ENCODE results near the gene CTDSPL. TPM values are rescaled to one million over a fixed set of nuclear protein-coding genes. Genes with fewer than 3 reads are reported as not detected.

CTDSPL gene
- polyA plus RNA-seq, 4 donors = 11.6 to 26.4 (median 14.5) TPM

DNA sequence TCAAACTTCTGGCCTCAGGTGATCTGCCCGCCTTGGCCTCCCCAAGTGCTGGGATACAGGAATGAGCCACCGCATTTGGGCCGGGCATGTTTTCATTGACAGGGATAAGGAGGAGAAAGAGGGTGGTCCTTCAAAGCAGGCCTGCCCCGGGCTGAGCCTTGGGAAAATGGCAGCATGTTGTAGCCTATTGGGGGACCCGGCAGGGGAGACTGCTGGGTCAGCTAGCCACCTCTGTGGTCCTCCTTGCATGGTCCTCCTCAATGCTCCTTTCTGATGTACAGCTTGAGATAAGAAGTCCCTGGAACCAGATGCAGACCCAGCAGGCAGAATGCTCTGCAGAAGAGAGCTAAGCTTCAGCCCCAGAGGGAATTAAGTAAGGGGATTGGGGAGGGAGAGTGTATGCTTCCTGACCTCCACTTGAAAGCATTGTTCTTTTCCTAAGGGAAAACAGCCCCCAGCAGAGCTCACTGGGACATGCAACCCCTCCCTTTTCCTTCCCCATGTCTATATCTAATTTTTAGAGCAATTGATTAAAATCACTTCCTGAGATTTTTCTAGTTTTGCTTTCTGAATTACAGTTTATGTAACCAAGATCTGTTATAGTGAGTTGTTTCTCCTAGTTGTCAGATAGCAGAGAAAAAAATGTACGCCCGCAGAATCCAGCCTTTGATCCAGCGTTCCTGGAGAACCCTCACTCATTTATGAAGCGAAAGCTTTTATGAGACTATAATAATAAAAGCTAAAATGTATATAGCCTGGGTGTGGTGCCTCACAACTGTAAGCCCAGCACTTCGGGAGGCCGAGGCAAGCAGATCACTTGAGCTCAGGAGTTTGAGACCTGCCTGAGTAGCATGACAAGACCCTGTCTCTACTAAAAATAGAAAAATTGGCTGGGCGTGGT is 80.2 kb downstream of the CTDSPL start:
- peaks cover 5 to 41% (median 23%) of the 10 kb centered on the region in 3 donors for H3K4me1 ChIP-seq (ENCODE audit: control insufficient read depth in 3 of 3, insufficient read depth in 2 of 3, low read depth in 1 of 3, low read length in 2 of 3)
- no peak for FAIRE-seq
- peak; percentile 66 to 69 for DNase-seq
- peaks cover 0 to 3% (median 0%) of the 10 kb centered on the region in 3 donors for H3K36me3 ChIP-seq (ENCODE audit: control insufficient read depth in 3 of 3, insufficient read depth in 2 of 3, low read depth in 1 of 3, low read length in 3 of 3)
- H3K27ac ChIP-seq (ENCODE audit: low read depth in 1 of 3, low read length in 2 of 3) = peak overlapping the region in 2 of 3 donors; percentile 11 to 72
- no peaks in the 10 kb centered on the region for H3K27me3 ChIP-seq (ENCODE audit: control insufficient read depth in 3 of 3, insufficient read depth in 3 of 3, low read length in 3 of 3)
- no peak overlapping the region for H3K4me3 ChIP-seq (ENCODE audit: low read depth in 1 of 3, low read length in 3 of 3)
- WGBS, 3 donors = 36 to 54% (median 51%) methylated on average over 12 of the region's 12 CpGs
- H3K9me3 ChIP-seq (ENCODE audit: control insufficient read depth in 2 of 2, insufficient read depth in 1 of 2, low read depth in 1 of 2, low read length in 1 of 2) = no peaks in the 10 kb centered on the region

DNA sequence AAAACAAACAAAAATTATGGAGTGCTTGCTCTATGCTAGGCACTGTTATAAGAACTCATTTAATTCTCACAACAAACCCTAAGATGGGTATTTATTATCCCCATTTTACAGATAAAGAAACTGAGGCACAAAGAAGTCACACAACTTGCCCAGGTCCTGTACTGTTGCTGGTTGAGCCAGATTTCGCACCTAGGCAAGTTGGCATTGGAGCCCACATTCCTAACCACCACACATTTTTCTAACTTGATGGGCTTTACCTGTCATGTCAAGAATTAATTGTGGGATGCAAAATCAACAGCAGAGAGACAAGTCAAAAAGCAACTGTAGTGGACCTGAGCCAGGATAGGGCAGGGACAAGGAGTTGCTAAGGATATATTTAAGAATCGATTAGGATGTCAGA is 81.0 kb downstream of the CTDSPL start:
- FAIRE-seq = no peak
- H3K27ac ChIP-seq (ENCODE audit: low read depth in 1 of 3, low read length in 2 of 3) = peak overlapping the region in 1 of 3 donors; percentile 60

DNA sequence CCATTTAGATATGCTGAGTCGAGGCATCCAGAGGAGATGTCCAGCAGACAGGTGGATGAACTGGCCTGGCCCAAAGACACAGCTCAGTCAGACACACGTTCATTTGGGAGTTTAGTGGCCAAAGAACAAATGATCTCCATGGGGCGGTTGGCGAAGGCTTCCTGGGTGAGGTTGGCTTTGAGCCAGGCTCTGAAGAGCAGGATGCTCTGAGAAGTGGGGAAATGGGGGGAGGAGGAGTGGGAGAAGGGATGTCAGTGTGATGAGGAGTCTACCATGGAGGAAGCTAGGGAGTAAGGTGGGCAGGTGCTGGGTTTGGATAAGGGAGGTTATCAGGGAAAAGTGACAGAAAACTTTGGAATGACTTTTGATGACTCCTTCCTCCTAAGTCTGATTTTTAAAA is 81.4 kb downstream of the CTDSPL start:
- WGBS, 3 donors = 53 to 71% (median 56%) methylated on average over 4 of the region's 4 CpGs
- peaks cover 5 to 44% (median 23%) of the 10 kb centered on the region in 3 donors for H3K4me1 ChIP-seq (ENCODE audit: control insufficient read depth in 3 of 3, insufficient read depth in 2 of 3, low read depth in 1 of 3, low read length in 2 of 3)
- FAIRE-seq = no peak

More for the DNA sequence above, 81.0 kb downstream of the CTDSPL start:
- peaks cover 5 to 44% (median 23%) of the 10 kb centered on the region in 3 donors for H3K4me1 ChIP-seq (ENCODE audit: control insufficient read depth in 3 of 3, insufficient read depth in 2 of 3, low read depth in 1 of 3, low read length in 2 of 3)
- no peaks in the 10 kb centered on the region for H3K9me3 ChIP-seq (ENCODE audit: control insufficient read depth in 2 of 2, insufficient read depth in 1 of 2, low read depth in 1 of 2, low read length in 1 of 2)
- H3K36me3 ChIP-seq (ENCODE audit: control insufficient read depth in 3 of 3, insufficient read depth in 2 of 3, low read depth in 1 of 3, low read length in 3 of 3) = peaks cover 0 to 6% (median 0%) of the 10 kb centered on the region in 3 donors
- DNase-seq = no peak
- no peak overlapping the region for H3K4me3 ChIP-seq (ENCODE audit: low read depth in 1 of 3, low read length in 3 of 3)
- 85 to 89% (median 88%) methylated on average over 2 of the region's 2 CpGs for WGBS, 3 donors
- no peaks in the 10 kb centered on the region for H3K27me3 ChIP-seq (ENCODE audit: control insufficient read depth in 3 of 3, insufficient read depth in 3 of 3, low read length in 3 of 3)

DNA sequence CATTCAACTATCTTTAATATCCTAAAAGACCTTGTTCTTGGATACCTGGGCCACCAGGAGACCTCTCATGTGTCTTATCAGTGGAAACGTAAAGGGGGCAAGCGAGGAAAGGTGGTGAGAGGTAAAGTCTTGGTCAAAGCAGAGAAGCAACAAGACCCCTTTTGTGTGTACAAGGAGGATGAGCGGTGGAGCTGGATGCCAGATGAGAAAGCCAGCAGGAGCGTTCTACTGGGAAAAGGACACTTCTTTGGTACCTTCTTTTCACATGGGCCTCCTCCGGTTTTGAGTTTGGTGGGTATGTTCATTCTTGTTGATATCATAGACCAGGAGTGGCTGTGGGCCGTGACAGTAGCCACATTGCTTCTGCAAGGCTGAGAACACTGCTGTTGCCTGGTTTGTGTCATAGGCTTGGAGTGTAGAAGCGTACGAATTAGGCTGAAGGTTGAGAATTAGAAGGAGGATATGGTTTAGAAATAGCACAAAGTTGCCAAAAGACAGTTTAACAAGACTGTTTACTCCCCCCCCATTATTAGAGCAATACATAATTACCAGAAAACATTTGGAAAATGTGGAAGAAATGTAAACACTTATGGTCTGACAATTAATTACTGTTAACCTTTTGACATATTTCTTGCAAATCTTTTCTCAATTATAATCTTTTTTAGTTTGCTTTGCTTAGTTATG is 82.1 kb downstream of the CTDSPL start:
- peaks cover 5 to 44% (median 23%) of the 10 kb centered on the region in 3 donors for H3K4me1 ChIP-seq (ENCODE audit: control insufficient read depth in 3 of 3, insufficient read depth in 2 of 3, low read depth in 1 of 3, low read length in 2 of 3)
- peaks cover 0 to 6% (median 0%) of the 10 kb centered on the region in 3 donors for H3K36me3 ChIP-seq (ENCODE audit: control insufficient read depth in 3 of 3, insufficient read depth in 2 of 3, low read depth in 1 of 3, low read length in 3 of 3)
- DNase-seq = no peak
- FAIRE-seq = no peak
- H3K27me3 ChIP-seq (ENCODE audit: control insufficient read depth in 3 of 3, insufficient read depth in 3 of 3, low read length in 3 of 3) = no peaks in the 10 kb centered on the region
- WGBS, 3 donors = 72 to 88% (median 82%) methylated on average over 8 of the region's 8 CpGs
- no peaks in the 10 kb centered on the region for H3K9me3 ChIP-seq (ENCODE audit: control insufficient read depth in 2 of 2, insufficient read depth in 1 of 2, low read depth in 1 of 2, low read length in 1 of 2)
- no peak overlapping the region for H3K4me3 ChIP-seq (ENCODE audit: low read depth in 1 of 3, low read length in 3 of 3)
- peak overlapping the region in 2 of 3 donors; percentile 30 to 71 for H3K27ac ChIP-seq (ENCODE audit: low read depth in 1 of 3, low read length in 2 of 3)

More for the DNA sequence above, 81.4 kb downstream of the CTDSPL start:
- no peak for DNase-seq
- Histone ChIP-seq H3K4me3 (ENCODE audit: low read depth in 1 of 3, low read length in 3 of 3) (no peak overlapping the region), H3K27me3 (ENCODE audit: control insufficient read depth in 3 of 3, insufficient read depth in 3 of 3, low read length in 3 of 3) (no peaks in the 10 kb centered on the region), H3K27ac (ENCODE audit: low read depth in 1 of 3, low read length in 2 of 3) (peak overlapping the region in 1 of 3 donors; percentile 35), H3K36me3 (ENCODE audit: control insufficient read depth in 3 of 3, insufficient read depth in 2 of 3, low read depth in 1 of 3, low read length in 3 of 3) (peaks cover 0 to 6% (median 0%) of the 10 kb centered on the region in 3 donors), H3K9me3 (ENCODE audit: control insufficient read depth in 2 of 2, insufficient read depth in 1 of 2, low read depth in 1 of 2, low read length in 1 of 2) (no peaks in the 10 kb centered on the region)

DNA sequence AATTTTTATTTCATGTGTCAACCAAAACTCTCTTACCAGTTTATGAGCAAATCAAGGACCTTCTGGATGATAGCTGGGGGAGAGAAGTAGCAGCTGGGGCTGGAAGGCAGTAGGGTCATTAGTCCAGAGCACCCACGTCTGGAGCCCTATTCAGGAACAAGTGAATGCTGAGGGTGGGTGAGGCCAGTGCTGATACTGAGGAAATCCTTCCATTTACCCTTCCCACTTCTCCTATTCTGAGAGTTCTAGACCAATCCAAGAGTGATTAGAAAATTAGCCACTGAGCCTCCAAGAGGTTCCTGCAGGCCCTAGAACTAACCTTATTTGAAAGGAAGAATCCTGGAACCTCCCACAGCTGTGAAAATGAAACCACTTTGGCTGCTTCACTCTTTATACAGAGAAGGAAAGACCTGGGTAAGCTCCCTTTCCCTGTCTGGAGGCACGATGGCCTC is 82.7 kb downstream of the CTDSPL start:
- Histone ChIP-seq H3K9me3 (ENCODE audit: control insufficient read depth in 2 of 2, insufficient read depth in 1 of 2, low read depth in 1 of 2, low read length in 1 of 2) (no peaks in the 10 kb centered on the region), H3K4me3 (ENCODE audit: low read depth in 1 of 3, low read length in 3 of 3) (no peak overlapping the region), H3K4me1 (ENCODE audit: control insufficient read depth in 3 of 3, insufficient read depth in 2 of 3, low read depth in 1 of 3, low read length in 2 of 3) (peaks cover 5 to 44% (median 23%) of the 10 kb centered on the region in 3 donors), H3K36me3 (ENCODE audit: control insufficient read depth in 3 of 3, insufficient read depth in 2 of 3, low read depth in 1 of 3, low read length in 3 of 3) (peaks cover 0 to 6% (median 0%) of the 10 kb centered on the region in 3 donors), H3K27ac (ENCODE audit: low read depth in 1 of 3, low read length in 2 of 3) (peak overlapping the region; percentile 31 to 47 (median 36)), H3K27me3 (ENCODE audit: control insufficient read depth in 3 of 3, insufficient read depth in 3 of 3, low read length in 3 of 3) (no peaks in the 10 kb centered on the region)
- no peak for FAIRE-seq
- DNase-seq = peak; percentile 50 to 70
- 6 to 20% (median 14%) methylated on average over 2 of the region's 2 CpGs for WGBS, 3 donors

DNA sequence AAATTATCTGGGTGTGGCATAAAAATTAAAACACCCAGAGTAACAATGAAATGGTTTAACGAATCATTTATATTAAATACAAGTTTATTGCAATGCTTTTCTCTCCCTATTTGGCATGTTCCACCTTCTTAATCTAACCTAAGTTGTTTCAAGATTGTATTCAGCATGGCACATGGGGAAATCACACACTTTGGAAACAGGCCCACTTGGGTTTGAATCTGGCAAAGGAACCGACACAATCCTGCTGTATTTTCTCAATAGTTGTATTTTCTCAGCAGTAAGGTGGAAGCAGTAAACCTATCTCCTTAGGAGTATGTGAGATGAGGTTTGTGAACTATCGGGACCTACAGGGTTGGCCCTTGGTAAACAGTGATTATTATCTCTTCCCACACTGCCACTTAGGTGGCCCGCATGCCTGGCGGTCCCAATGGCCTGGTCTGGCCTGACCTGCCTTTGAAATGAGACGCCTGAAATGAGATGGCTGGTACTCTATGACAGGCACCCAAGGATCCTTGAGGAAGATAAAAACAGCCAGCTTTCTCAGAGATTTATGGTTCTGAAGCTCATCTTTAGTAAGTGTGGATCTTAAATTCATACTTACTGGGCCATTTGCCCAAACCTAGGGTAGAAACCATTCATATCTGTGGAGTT is 83.6 kb downstream of the CTDSPL start:
- Histone ChIP-seq H3K4me3 (ENCODE audit: low read depth in 1 of 3, low read length in 3 of 3) (no peak overlapping the region), H3K9me3 (ENCODE audit: control insufficient read depth in 2 of 2, insufficient read depth in 1 of 2, low read depth in 1 of 2, low read length in 1 of 2) (no peaks in the 10 kb centered on the region), H3K27ac (ENCODE audit: low read depth in 1 of 3, low read length in 2 of 3) (peak overlapping the region in 2 of 3 donors; percentile 31 to 33), H3K4me1 (ENCODE audit: control insufficient read depth in 3 of 3, insufficient read depth in 2 of 3, low read depth in 1 of 3, low read length in 2 of 3) (peaks cover 5 to 44% (median 23%) of the 10 kb centered on the region in 3 donors), H3K36me3 (ENCODE audit: control insufficient read depth in 3 of 3, insufficient read depth in 2 of 3, low read depth in 1 of 3, low read length in 3 of 3) (peaks cover 0 to 10% (median 0%) of the 10 kb centered on the region in 3 donors), H3K27me3 (ENCODE audit: control insufficient read depth in 3 of 3, insufficient read depth in 3 of 3, low read length in 3 of 3) (no peaks in the 10 kb centered on the region)
- DNase-seq (no peak), FAIRE-seq (no peak)
- WGBS, 3 donors = 41 to 54% (median 49%) methylated on average over 6 of the region's 6 CpGs

DNA sequence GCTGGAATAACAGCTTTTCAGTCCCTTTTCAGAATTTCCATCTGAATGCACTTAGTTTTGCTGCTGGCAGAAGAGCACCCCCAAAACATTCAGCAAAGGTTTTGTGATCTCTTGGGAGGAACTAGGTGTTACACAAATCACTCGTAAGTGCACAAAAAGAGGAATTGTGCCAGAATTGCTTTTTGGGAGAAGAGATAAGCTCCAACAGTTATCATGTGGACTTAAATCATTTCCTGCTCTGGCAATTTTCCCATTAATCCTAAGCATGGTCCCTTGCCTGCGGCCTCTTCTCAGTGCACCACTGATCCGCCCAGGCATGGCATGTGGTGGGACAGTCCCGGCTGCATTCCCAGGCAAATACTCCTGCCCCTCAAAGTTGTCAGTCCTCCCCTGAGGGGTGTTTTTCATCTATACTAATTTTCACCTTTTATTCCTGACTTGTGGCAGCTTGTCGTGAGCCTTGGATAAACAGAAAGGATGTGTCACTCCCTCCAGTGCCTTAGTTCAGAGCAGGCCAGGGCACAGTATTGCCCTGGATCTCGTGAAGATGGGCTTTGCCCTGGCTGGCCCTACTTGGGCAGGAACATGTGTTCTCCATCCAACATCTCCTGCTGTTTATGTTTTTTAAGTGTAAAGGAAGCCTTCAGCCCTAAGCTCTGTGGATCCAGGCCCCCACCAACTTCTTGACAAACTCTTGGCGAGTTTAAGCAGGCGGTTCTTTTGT is 84.3 kb downstream of the CTDSPL start:
- DNase-seq (peak; percentile 42 to 45), FAIRE-seq (no peak)
- H3K4me1 ChIP-seq (ENCODE audit: control insufficient read depth in 3 of 3, insufficient read depth in 2 of 3, low read depth in 1 of 3, low read length in 2 of 3) = peaks cover 5 to 44% (median 23%) of the 10 kb centered on the region in 3 donors

More for the DNA sequence above, 84.3 kb downstream of the CTDSPL start:
- H3K4me3 ChIP-seq (ENCODE audit: low read depth in 1 of 3, low read length in 3 of 3) = no peak overlapping the region
- H3K27me3 ChIP-seq (ENCODE audit: control insufficient read depth in 3 of 3, insufficient read depth in 3 of 3, low read length in 3 of 3) = no peaks in the 10 kb centered on the region
- H3K9me3 ChIP-seq (ENCODE audit: control insufficient read depth in 2 of 2, insufficient read depth in 1 of 2, low read depth in 1 of 2, low read length in 1 of 2) = no peaks in the 10 kb centered on the region
- WGBS, 3 donors = 26 to 43% (median 38%) methylated on average over 8 of the region's 8 CpGs
- H3K36me3 ChIP-seq (ENCODE audit: control insufficient read depth in 3 of 3, insufficient read depth in 2 of 3, low read depth in 1 of 3, low read length in 3 of 3) = peaks cover 0 to 10% (median 0%) of the 10 kb centered on the region in 3 donors
- peak overlapping the region in 2 of 3 donors; percentile 10 to 33 for H3K27ac ChIP-seq (ENCODE audit: low read depth in 1 of 3, low read length in 2 of 3)

Measured in small intestine (tissue), 7 donors.